NCI-H524 (cell line): ENCODE data around the gene ANO9.
A peak's percentile ranks its signal among the peaks of the same experiment; 100 is the strongest.
"Not testable (repeated sequence)": the region's sequence is repeated elsewhere in the genome, so short reads cannot be mapped to it uniquely, and the experiment has no call there.

Source experiments
- DNase-seq, 2 experiments: peaks; one replicate each; lab custom pipeline; 2025; lab: John Stamatoyannopoulos, UW

ANO9 gene

DNA sequence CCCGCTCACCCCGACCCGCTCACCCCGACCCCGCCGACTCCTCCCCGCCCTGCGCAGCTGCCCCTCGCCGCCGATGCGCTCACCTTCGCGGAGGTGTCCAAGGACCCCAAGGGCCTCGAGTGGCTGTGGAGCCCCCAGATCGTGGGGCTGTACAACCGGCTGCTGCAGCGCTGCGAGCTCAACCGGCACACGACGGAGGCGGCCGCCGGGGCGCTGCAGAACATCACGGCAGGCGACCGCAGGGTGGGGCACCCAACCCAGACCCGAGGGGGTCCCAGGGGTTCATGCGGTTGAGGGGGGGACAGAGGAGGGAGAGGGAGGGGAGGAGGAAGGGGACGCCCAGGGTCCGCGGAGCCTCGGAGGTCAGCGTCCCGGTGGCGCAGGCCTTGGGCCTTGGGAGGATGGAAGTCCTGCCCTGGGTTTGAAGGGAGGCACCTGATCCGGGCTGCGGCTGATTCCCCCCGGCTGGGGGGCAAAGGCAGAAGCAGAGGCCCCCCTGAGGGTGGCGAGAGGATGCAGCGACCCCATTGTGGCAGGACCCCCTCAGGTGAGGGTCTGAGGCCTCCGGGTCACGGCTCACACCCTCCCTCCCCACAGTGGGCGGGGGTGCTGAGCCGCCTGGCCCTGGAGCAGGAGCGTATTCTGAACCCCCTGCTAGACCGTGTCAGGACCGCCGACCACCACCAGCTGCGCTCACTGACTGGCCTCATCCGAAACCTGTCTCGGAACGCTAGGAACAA lies 38.6 kb downstream of the ANO9 start:
- DNase-seq = no peak

DNA sequence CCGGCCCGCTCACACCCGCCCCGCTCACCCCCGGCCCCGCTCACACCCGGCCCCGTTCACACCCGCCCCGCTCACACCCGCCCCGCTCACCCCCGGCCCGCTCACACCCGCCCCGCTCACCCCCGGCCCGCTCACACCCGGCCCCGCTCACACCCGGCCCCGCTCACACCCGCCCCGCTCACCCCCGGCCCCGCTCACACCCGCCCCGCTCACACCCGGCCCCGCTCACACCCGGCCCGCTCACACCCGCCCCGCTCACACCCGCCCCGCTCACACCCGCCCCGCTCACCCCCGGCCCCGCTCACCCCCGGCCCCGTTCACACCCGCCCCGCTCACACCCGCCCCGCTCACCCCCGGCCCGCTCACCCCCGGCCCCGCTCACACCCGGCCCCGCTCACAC lies 40.6 kb downstream of the ANO9 start:
- not testable (repeated sequence) for DNase-seq

DNA sequence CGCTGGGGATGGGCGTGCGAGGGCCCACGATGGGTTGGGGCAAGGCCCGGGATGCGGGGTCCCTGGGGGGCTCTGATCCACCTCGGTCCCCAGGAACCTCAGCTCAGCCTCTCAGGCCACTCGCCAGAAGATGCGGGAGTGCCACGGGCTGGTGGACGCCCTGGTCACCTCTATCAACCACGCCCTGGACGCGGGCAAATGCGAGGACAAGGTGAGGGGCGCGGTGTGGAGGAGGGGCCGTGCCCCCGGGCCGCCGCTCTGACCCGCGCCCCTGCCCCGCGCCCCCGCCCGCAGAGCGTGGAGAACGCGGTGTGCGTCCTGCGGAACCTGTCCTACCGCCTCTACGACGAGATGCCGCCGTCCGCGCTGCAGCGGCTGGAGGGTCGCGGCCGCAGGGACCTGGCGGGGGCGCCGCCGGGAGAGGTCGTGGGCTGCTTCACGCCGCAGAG lies 41.5 kb downstream of the ANO9 start:
- DNase-seq = no peak

DNA sequence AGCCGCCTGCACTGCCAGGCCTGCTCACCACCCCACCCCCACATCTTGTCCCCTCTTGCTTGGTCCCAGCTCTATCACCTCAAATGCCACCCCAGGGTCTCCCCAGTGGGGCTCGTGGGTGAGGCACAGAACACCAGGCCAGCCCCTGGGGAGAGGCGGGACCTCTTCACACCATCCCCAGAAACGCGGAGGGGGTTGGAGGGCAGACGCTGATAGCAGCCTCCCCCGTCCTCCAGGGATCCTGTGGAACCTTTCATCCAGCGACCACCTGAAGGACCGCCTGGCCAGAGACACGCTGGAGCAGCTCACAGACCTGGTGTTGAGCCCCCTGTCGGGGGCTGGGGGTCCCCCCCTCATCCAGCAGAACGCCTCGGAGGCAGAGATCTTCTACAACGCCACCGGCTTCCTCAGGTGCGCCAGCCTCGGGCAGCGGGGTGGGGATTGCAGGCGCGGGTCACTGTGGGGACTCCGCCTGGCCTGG lies 42.0 kb downstream of the ANO9 start:
- no peak for DNase-seq

DNA sequence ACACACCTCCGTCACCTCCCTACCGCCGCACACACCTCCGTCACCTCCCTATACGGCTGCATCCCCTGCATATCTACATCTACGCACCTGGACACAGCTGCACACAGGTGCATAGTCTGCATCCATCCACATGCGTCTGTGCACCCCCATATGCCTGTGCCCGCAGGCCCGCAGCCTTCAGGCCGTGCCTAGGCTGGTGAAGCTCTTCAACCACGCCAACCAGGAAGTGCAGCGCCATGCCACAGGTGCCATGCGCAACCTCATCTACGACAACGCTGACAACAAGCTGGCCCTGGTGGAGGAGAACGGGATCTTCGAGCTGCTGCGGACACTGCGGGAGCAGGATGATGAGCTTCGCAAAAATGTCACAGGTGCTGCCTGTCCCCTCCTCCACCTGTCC lies 43.0 kb downstream of the ANO9 start:
- no peak for DNase-seq

DNA sequence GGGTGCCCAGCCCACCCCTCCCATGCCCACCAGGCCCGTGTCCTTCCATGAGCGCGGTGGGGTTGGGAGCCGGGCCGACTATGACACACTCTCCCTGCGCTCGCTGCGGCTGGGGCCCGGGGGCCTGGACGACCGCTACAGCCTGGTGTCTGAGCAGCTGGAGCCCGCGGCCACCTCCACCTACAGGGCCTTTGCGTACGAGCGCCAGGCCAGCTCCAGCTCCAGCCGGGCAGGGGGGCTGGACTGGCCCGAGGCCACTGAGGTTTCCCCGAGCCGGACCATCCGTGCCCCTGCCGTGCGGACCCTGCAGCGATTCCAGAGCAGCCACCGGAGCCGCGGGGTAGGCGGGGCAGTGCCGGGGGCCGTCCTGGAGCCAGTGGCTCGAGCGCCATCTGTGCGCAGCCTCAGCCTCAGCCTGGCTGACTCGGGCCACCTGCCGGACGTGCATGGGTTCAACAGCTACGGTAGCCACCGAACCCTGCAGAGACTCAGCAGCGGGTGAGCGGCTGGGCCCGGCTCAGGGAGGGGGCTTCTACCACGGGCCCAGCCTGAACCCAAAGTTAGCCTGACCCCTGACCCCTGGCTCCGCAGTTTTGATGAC lies 44.8 kb downstream of the ANO9 start:
- DNase-seq = peak; percentile 18 to 80

DNA sequence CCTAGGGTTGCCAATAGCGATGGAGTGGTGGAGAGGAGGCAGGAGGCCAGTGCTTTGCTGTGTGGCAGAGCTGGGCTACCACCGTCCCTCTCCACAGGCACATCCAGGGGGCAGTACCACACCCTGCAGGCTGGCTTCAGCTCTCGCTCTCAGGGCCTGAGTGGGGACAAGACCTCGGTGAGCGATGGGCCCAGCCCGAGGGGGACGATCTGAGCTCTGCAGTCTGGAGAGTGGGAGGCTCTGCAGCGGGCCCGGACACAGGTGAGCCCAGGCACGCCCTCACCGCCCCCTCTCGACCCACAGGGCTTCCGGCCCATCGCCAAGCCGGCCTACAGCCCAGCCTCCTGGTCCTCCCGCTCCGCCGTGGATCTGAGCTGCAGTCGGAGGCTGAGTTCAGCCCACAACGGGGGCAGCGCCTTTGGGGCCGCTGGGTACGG lies 45.3 kb downstream of the ANO9 start:
- peak; percentile 48 to 64 for DNase-seq

DNA sequence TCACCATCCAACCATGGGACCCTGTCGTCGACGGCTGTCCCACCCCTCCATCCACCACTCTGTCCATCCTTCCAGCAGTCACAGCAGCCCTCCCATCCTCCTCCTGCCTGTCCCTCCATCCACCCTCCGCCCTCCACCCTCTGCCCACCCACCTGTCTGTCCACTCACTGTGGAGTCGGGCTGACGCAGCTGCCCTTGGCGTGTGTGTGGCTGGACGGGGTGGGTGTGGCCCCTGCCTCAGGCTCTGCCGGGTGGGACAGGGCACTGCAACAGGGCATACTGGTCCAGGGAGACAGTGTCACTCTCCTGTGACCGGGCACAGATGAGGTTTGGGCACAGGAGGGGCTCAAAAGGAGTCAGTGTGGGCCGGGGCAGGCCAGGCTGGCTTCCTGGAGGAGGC lies 45.9 kb downstream of the ANO9 start:
- DNase-seq = no peak

DNA sequence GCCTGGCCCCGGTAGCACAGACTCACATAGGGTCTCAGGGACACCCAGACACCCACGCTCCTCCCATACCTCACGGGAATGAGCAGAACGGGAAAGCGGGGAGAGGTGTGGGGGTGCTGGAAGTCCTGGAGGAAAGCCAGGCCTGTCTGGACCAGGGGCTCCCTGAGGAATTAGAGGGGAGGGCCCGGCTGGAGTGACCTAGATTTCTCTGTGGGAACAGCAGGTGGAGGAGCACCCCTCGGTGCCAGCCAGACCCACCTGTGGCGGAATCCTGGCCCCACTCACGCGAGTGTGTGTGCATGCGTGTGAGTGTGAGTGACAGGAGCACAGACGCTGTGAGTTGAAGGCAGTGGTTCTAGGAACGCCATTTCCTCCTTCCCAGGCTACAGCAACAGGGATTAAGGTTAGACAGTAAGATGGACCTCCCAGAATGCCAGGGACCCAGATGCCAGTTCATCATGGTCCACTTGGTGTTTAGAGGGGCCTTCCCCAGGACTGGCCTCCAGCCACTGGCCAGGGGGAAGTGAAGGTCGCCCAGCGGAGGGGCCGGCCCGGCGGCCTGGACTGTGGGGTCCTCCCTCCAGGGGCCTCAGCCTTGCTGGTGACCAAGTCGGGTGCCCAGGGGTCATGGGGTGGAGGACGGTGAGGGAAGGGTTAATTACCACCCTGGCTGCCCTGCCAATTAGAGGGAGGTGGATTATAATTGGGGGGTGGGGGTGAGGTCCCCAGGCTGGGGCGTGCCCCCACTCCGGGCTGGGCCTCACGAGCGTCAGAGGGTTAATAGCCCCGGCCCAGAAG lies 46.8 kb downstream of the ANO9 start:
- DNase-seq = no peak

DNA sequence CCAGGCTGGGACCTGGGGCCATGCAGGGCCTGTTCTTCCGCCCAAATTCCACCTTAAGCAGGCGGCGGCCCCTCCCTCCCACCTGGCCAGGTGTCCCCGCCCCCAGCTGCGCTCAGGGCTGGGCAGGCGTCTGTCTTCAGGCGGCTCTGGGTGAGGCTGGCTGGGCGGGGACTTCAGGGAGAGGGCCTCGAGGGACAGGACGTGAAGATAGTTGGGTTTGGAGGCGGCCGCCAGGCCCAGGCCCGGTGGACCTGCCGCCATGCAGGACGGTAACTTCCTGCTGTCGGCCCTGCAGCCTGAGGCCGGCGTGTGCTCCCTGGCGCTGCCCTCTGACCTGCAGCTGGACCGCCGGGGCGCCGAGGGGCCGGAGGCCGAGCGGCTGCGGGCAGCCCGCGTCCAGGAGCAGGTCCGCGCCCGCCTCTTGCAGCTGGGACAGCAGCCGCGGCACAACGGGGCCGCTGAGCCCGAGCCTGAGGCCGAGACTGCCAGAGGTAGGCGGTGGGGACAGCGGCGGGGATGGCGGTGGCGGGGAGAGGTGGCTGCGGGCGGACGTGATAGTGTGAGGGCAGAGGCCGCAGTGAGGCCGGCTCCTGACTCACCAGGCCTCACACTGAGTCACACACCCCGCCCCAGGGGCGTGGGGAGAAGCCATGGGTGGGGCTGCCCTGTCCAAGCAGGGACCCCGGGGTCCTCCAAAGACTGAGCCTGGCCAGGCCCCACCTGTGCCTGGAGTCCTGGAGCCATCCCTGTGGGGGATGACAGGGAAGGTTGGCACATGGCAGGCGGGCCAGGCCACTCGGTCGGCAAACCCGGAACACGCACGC lies 47.6 kb downstream of the ANO9 start, which contains the start of gene PKP3:
Gene PKP3 (plus strand): TSS at position 176 of the 824 bp plus-strand sequence. CDS start 84 bp downstream, at position 260.
- DNase-seq = no peak

DNA sequence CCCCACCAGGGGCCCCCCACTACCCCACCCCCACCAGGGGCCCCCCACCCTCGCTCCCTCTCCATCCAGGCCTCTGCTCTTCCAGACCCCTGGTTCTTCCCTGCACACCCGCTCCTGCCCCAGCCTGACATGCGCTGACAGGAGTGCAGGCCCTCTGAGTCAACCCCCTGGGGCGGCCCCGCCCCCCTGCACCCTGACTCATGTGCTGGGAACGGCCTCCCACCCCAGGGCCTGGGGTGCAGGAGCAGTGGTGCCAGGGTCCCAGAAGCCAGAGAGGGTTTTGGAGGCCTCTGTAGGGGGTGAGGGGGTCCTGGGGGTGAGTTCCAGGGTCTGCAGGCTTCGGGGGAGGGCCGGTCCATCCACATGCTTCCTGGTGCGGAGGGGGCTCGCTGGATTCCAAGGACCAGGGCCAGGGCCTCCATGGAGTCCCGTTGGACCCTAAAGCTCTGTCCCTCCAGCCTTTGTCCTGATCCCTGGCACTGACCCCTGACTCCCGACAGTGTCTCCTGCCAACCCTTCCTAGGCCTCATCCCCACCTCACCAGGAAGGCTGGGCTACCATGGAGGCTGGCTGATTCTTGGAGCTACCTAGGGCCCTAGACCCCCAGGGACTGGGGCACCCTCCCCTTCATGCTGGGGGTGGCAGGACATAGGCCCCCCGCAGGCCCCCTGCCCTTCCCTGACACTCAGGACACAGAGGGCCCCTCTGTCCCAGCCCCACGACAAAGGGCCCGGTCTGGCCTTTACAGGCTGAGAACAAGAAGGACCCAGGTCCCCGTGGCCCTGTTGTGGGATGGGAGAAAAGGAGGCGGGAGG lies 48.4 kb downstream of the ANO9 start:
- no peak for DNase-seq

DNA sequence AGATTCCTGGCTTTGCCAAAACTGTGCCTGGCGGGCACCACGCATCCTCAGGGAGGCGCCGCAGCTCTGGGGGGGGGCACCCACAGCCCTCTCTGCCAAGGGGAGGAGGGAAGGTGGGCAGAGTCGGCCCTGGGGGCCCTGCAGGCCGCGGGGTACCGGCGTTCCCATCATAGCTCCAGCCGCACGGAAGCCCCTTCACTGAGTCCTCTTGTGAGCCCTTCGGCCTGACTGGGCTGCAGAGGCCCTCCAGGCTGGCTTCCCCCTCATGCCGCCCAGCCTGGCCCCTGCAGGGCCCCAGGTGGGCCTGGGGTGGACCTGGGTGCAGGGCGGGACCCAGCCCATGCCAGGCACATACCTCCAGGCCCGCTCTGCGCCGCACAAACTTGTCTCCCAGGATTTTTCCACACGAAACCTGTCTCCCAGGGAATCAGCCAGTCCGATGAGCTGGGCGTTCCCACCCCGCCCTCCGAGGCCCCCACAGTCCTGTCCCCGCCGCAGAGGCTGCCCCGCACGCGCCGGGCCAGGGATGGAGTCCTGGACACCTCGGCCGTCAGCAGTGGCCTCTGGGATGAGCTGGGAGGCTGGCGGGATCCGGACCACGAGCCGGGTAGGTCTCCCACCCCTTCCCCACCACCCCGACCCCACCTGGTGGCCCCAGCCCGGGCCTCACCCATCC lies 49.6 kb downstream of the ANO9 start:
- no peak for DNase-seq

DNA sequence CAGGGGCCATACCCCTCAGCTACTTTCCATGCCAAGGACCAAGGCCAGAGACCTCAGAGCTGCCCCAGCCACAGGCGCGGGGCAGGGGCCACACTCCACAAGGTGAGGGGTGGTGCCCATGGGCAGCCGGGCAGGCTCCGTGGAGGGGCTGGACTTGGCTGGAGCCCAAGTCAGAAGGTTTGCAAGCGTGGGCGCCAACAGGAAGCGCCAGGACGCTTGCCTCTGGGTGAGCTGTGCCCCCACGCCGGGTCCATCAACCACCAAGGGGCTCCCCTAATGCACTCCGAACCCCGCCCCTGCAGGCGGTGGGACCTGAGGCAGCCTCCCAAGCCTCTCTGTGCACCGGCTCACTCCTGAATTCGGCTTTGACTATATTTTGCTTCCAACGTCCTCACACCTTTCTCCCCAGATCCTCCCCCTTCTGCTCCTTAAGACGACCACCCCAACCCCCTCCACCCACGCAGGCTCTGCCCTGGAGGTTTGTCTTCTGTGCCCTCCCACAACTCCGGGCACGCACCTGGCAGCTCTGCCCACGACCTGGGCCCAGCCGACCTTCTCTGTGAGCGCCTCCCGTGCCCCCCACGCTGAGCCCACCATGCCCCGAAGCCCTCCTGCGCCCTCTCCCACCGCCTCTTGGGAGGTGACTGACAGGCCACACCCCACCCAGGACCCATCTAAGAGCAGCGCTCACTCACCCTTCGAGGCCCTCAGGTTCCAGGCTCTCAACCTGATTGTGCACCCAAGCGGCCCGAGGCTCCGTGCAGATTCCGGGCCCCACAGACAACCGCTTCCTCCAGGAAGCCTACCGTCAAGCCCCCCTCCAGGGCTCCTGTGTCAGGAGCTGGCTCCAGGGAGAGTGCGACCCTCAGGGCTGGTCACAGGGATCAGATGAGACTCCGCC lies 50.4 kb downstream of the ANO9 start:
- no peak for DNase-seq

DNA sequence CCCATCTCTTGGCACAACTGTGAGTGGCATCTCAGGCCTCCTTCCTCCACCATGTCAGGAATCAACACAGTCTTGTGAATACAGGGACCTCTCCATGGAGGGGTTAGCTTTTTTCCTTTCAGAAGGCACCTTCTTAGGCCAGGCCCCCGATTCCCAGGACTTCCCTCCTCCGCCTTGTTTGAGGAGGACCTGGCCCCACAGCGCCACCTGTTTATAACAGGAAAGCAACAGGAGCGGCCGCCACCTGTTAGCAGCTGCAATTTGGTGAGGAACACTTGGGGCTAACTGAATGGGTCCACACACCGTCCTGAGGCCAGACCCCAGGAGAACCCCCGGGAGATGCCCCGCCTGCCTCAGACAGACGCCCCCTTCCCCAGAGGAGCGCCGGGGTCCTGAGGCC lies 51.6 kb downstream of the ANO9 start:
- DNase-seq = peak; percentile 19 to 29

DNA sequence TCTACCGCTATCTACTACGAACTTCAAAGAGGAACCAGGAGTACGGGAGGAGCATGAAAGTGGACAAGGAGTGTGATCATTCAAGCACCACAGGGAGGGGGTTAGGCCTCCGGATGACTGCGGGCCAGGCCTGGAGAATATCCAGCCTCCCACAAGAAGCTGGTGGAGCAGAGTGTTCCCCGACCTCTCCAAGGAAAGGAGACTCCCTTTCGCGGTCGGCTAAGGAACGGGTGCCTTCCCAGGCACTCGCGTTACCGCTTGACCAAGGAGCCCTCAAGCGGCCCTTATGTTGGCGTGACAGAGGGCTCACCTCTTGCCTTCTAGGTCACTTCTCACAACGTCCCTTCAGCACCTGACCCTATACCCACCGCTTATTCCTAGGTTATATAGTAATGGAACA lies 52.4 kb downstream of the ANO9 start:
- not testable (repeated sequence) for DNase-seq

DNA sequence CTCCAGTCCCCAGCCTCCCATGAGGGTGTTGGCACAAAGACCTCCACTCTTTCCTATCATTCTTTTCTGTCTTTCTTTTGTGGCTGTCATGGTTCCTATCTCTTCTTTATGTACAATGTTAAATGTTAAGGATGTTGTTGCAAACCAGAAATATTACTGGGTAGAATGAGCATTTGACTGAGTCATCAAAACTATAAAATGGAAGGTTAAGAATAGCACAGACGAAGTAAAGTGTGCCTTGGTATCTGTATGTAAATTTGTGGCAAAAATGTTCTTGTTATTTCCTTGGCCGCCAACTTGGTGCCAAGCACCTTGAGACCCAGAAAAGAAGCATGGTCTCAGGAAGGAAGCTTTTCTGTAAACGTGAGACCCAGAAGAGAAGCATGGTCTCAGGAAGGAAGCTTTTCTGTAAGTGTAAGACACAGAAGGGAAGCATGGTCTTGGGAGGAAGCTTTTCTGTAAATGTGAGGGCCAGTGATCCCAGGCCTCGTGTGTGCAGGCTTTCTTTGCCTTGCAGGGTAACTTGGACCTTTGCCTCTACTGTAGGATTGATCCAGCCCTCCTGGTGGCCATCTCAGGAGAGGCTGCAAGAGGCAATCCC lies 54.5 kb downstream of the ANO9 start:
- DNase-seq = no peak

DNA sequence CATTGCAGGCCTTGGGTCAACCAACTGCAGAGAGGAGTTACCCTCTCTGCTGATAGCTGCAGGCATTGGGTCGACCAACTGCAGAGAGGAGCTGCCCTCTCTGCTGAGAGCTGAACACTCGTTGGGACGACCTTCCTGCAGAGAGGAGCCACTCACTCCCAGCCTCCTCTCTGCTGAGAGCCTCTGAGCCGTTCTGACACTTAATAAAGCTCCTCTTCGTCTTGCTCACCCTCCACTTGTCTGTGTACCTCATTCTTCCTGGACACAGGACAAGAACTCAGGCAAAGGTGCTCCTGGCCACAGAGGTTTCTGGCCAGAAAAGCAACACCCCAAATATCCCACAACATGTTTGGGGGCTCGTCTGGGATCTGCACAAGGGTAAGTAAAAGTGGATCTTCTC lies 55.3 kb downstream of the ANO9 start:
- DNase-seq = no peak

DNA sequence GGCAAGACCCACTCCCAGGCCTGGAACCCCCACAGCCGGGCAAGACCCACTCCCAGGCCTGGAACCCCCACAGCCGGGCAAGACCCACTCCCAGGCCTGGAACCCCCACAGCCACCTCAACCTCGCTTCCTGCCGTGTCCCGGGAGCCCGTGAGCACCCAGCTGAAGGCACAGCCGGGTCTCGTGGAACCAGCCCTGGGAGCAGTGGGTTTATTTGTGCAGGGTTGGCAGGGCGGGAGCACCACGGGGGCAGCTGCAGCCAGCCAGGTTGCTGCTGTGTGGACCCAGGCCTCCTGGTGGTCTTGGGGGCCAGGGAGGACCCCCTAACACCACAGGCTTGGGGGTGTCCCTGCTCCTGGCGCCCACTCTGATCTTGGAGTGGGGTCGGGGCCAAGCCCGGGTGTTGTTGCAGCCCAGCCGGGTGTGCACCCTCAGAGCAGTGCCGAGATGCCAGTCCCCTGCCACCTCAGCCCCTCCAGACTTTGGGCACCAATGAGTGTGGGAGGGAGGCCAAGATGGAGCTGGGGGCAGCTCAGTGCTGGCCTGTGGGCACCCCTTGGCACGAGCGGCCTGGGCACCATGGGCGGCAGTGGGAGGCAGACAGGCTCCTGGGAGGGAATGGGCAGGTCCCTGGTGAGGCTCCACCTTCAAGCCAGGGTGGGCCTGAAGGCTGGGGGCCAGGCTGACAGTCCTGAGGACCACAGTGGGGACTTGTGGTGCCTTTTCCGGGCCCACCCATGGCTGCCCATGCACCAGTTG lies 56.0 kb downstream of the ANO9 start:
- no peak for DNase-seq
